Activated CD4-positive, alpha-beta T cell treated with anti-CD3 and anti-CD28 coated beads for 24 hours (primary cell): ENCODE results near the gene ABHD12.
A peak's percentile ranks its signal among the peaks of the same experiment; 100 is the strongest.
"Not testable (repeated sequence)": the region's sequence is repeated elsewhere in the genome, so short reads cannot be mapped to it uniquely, and the experiment has no call there.

ENCODE experiments used
- DNase-seq, 2 donors: peaks; one replicate each; pipeline ENCODE4 v3.0.0-alpha.2; 2020; ENCODE audit warnings: low read depth in 2 of 2

The ABHD12 gene

GRCh38 chr20:25390538-25391528 is at the start of gene ABHD12:
Gene ABHD12 (minus strand): TSS chr20:25390835. CDS start chr20:25390703, 132 bp downstream.
- peak; percentile 91 for DNase-seq

DNA sequence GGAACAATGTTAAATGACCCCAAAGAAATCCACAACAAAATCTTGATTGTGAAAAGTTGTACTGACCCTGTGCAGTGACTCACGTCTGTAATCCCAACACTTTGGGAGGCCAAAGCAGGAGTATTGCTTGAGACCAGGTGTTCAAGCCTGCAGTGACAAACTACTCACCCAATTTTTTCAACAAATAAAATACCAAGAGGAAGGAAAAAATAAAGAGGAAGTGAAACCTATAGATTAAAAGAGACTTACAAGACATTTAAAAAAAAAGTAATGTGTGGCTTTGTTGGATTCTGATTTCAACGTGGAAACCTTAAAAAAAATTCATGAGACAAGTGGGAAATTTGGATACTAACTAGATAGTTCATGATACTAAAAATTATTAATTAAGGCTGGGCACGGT is 48.7 kb upstream of the ABHD12 start:
- no peak for DNase-seq

DNA sequence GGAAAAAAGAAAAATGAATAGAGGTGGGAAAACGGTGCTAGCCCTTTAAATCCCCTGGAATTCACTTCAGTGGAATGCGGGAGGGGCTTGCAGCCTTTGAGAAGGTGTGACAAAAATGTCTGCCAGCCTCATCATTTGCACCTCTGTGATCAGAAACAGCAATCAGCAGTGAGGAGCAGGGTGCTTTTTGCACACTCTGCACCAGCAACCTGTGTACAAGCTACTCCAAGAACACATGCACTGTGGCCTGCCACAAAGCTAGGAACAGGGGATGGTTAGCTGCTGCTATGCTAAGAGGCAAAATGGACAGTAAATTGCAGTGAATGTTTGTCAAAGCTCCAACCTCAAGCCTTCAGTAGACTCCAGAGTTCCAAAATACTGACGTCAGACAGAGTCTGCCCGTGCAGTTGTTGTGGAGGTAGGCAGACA is 46.5 kb upstream of the ABHD12 start:
- no peak for DNase-seq

GRCh38 chr20:25424536-25424935 is 33.9 kb upstream of the ABHD12 start:
- DNase-seq = no peak

DNA sequence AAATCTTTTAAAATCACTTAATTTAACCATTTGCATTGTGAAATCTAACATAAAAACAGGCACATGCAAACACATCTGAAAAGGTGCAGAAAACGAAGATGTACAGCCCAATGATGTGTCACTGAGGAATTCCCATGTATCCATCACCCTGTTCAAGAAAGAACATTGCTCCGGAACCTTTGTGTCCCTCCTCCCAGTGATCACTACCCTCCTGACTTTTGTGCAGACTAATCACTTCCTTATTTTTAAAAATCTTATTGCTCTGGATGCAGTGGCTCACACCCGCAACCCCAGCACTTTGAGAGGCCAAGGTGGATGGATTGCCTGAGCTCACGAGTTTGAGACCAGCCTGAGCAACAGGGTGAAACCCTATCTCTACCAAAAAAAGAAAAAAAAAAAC is 31.4 kb upstream of the ABHD12 start:
- no peak for DNase-seq

DNA sequence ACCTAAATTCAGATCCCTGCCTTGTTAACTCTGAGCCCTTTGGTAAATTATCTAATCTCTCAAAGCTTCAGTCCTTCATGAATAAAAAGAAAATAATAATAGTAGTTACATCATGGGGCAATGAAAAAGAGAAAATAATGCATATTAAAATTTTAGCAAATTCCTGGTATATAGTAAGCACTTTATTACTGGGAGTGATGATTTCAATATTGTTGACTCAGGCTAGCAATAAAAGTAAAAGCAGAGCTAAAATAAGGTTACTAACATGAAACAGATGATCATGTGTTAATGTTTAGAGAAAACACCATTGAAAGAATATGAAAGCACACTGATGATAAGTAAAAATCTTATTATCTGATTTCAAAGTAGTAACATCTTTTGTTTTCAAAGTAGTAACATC is 30.5 kb upstream of the ABHD12 start:
- no peak for DNase-seq

DNA sequence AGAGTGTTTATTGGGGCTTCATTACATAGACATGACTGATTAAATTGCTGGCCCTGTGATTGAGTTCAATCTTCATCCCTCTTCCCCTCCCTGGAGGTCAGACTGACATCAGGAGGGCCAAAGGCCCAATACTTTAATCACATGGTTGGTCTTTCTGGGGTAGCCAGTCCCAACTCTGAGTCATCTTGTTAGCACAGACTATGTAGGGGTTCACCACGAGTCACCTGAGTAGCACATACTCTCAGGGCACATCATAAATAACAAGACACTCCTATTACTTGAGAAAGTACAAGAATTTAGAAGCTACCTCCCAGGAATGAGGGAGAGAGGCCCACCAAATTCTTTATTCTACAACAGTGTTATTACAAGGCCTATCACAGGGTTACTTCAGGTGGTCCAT is 28.1 kb upstream of the ABHD12 start:
- DNase-seq = no peak

DNA sequence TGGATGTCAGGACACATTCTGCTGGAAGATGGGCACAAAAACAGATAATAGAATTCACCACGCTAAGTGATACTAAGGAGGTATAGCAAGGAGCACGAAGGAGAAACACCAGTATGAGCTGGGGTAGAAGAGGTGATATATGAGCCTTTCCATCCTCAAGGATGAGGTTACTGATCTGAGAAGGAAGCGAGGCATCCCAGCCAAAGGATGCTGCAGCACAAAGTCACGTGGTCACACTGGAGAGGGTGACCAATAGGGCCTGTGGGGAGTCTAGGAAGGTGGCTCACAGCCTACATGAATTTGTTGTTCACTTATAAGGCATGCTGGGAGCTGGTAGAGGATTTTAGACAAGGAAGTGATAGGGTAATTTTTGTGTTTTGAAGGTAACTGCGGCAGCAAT is 18.3 kb upstream of the ABHD12 start:
- DNase-seq = no peak

DNA sequence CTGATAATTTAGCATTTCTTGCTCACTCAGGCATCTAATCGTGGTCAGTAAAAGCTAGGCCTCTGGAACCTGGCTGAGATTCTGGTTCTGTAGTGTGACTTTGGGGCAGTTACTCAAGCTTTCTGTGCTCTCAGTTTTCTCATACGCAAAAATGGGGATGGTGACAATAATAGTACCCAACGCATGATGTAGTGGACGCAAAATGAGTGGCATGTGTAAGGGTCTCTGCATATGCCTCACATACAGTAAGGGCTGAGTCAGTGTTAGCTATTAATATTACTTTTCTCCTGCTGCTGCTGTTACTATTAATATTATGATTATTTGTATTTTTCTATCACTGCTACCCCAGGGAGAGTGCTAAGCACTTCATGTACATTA is 17.5 kb upstream of the ABHD12 start:
- no peak for DNase-seq

DNA sequence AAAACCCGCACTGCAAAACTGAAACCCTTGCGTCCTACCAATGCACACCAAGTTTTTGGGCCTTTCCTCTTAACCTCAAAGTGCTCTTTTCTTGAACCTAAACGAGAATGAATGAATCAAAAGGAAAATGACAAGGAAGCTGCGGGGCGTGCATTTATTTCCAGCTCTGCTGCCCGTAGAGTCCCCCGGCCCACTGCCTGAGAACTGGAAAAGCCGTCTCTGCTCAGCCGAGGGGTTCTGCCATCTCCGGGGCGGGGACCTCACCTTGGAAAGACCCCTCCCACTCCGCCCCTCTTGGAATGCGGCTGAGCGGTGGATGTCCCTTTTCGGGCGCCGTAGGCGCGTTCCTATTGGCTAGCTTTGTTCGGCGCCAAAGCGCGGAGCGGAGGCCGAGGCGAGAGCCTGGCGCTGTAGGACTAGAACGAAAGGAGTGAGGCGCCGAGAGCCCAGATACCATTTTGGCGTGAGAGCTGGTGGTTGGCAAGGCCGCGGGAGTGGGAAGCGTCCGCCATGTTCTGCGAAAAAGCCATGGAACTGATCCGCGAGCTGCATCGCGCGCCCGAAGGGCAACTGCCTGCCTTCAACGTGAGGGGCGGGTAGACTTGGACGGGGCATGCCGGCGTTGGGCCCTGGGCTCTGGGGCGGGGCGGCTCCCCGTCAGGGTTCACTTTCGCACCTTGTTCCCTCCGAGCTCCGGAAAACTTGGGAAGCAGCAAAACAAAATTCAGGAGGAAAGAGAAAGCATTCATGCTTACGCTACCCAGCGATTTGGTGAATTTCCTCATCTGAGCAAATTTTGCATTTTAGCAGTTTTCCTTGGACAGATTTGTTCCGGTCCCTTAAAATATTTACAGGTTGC is 16.9 kb upstream of the ABHD12 start, which contains the start of gene GINS1:
Gene GINS1, plus strand, starts transcription at position 363 of the 859 bp plus-strand sequence. Its CDS starts 148 bp downstream, at position 511.
- peak; percentile 76 to 87 for DNase-seq

DNA sequence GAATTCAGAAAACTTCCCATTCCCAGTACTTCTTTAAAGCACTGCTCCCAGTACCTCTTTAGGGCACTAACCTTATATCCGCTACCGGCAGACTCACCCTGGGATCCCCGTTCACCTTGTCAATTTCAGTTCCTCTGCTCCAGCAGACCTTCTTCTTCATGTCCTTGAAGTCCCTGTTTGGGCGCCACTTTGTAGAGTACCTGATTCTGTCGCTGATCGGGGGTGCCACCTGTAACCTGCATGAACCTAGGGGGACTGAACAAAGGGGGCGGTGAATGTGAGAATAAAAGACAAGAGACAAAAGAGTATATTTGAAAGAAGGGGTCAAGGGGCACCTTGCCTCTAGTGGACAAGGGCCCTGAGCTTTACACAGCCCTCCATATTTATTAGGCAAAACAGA is 11.9 kb upstream of the ABHD12 start:
- DNase-seq = no peak

- DNase-seq = not testable (repeated sequence)
Measured at GRCh38 chr20:25400291-25400732, 9.7 kb upstream of the ABHD12 start.

- DNase-seq = peak in 1 of 2 donors; percentile 9
Measured at GRCh38 chr20:25399037-25399430, 8.4 kb upstream of the ABHD12 start.

DNA sequence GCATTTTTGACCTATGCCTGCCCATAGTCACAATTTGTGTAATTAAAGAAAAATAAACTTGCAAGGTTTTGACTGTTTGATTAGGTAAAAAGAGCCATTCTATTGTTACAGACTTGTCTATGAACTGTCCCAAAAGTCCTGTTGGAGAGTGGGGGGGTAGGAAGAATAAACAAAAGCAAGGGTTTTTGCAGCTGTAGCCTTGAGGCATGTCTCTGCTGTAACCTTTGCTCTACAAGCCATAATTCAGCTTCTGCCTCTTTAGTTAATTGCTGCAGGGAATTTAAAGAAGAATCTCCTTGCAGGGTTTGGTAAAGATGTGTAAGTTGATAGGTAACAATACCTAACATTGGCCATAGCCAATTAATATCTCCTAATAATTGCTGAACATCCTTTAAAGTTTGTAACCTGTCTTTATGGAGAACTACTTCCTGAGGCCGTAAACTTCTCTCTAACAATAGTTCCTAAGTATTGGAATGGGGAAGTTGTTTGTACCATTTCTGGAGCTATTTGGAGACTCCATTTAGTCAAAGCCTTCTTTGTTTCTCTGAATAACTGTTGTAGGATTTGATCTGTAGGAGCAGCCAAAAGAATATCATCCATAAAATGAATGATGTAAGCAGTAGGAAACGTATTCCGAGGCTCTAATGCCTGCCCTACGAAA is 7.9 kb upstream of the ABHD12 start:
- no peak for DNase-seq

DNA sequence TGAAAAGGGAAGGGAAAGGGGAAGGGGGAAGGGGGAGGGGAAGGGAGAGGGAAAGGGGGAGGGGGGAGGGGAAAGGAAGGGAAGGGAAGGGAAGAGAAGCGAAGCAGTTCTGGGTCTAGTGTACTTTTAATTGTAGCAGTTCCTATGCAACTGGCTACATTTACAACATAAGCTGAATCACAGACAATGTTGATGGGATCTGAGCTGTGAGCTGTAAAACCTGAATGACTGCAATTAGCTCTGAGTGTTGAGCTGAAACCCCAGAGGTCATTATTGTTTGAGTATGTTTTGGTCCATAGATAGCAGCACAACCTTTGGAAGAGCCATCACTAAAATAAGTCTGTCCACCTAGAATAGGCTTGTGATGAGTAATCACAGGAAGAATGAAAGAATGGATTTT is 7.2 kb upstream of the ABHD12 start:
- no peak for DNase-seq

DNA sequence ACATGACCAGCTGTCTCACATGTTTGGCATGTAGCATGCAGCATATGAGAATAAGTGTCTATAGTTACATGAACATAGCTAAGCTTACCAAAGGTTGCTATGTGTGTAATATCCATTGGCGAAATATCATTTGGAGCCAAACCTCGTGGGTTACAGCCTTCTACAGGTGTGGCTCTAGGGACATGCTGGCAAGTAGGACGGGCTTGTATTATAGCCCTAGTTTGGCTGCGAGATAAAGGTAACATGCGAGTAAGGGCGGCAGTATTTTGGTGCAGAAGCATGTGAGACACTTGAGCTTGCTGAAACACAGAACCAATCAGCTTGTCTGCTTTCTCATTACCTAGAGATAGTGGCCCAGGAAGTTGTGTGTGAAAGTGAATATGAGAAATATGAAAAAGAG is 6.5 kb upstream of the ABHD12 start:
- no peak for DNase-seq

DNA sequence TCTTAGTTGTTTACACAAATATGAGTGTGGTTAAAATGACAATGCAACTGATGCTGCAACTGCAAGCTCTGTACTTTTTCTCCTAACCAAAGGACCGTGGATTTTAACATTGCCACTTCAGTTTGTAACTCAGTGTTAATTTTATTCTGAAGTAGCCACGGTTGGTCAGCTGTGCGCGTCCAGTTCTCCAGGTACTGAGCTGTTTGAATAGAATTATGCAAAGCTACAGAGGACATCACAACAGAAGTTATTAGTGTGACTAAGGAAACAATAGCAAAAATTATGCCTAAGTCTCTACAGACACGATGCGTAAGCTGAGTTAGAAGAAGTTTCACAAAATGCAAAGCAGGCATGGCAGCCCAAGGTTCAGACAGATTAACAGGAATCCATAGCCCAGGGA is 4.4 kb upstream of the ABHD12 start:
- no peak for DNase-seq

DNA sequence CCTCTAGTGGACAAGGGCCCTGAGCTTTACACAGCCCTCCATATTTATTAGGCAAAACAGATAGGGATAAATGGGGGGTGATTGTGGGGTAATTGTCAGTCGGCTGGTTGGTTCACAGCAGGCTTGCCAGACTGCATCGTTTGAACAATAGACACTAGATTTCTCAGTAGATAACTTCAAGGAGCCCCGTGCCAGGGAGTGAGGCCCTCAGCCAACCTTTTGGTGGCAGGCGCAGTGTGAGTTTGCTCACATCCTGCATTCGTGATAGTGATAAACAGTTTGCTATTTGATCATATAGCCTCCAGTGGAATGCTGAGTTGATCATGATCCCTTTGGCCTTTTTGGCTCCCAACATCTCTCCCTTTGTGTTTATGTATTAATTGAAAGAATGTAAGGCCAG is 3.6 kb upstream of the ABHD12 start:
- no peak for DNase-seq

DNA sequence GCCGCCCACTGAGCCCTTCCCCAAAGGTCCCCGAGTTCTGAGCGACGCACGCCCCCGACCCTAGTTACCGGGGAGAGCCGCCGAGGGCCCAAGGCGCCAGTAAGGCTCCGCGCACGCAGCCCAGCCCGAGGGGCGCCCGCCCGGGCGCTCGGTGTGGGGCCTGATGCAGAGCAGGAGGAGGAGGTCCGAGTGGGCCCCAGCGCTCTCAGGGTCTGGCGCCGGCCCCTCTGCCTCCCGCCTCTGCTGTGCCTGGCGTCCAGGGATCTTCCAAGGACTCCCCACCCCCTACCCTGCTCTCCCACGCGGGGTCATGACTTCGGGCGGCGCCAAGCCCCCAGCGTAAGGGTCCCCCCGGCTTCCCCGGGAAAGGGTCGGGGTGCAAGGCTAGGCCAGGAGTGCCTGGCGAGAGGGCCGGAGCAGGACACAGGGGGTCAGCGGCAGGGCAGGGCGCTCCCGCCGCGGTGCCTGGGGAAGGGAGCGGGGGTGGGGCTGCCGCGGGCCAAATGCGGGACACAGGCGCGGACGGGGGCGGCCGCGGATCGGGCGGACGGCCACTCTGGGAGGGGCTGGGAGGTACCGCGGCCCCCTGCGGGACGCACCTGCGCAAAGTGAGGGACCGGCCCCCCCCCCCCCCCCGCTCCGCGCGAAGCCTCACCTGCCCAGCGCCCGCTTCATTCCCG is 637 bp downstream of the ABHD12 start:
- peak in 1 of 2 donors; percentile 17 for DNase-seq

DNA sequence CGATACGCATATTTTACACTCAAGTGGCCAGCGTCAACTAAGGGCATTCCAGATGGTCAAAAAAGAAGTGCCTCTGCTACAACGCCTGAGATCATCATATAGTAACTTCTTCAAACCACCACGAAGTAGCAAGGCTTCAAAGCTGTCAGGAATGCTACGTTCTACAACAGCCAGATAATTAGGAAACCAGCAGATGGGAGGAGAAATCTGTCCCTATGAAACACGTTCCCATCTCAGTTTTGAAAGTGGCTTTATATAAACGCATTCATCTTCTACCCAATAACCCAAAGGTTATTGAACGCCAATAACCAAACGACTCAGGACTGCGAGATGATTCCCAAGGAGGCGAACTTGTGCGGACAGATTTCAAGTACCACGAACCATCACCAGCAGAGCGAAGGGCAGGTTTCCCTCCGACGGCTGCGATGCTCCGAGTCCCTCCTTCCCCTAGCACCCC is 1.2 kb downstream of the ABHD12 start:
- DNase-seq = no peak

DNA sequence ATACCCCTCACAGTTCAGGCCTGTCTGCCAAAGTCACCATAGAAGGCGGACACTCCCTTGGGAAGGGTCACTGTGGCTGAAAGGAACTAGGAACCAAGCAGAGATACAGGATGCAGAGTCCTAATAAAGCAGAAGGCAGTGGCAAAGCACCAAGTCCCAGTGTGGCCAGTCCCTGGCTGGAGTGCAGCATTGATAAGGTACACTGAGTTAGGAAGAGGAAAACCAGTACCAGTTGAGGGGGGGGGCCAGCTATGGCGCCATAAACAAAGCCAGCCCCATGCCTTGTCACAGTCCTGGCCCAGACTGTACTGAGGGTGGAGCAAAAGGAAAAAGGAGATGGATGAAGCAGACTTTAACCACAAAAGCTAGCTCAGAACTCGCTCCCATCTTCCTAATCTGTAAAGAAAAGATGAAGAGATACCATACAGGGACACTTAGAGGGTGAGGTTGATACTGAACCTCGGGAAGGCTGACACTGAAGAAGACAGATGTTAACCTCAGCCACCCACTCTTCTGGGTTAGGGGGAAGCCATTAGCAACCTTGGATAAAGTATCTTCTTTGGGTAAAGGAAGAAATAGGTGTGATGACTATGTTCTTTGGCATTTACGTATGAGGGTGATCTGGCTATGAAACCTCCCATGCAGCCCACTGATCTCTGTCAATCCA is 7.8 kb downstream of the ABHD12 start:
- DNase-seq = no peak
